Smooth muscle cell of the umbilical artery (primary cell): ENCODE measurements around the gene PPP2R5E. TPM values are rescaled to one million over a fixed set of nuclear protein-coding genes. Genes with fewer than 3 reads are reported as not detected.

Experiments used
- total RNA-seq: library from RNA; depleted of rRNA; stranded (reverse); fragments of >200 nt; gene quantifications from 2 replicates; pipeline ENCODE4 v1.2.3, GENCODE V29; 2014

The PPP2R5E gene
- total RNA-seq: 24.3 and 46.0 TPM in 2 replicates

GRCh38 chr14:63543000-63543825 is at the start of gene PPP2R5E:
Gene PPP2R5E (minus strand): TSS chr14:63543377. CDS start chr14:63539685, 3,692 bp downstream.

Other genes with a start within 250 kb of the PPP2R5E start
- gene GPHB5, start 224.4 kb downstream of the PPP2R5E start, total RNA-seq: not detected in 2 replicates
- gene WDR89, start 98.5 kb upstream of the PPP2R5E start, total RNA-seq: 14.0 and 20.1 TPM in 2 replicates
- 29.7 and 38.5 TPM in 2 replicates for gene SGPP1, start 184.7 kb upstream of the PPP2R5E start, total RNA-seq